ENCODE results near the gene NAP1L4.

NAP1L4 gene

DNA sequence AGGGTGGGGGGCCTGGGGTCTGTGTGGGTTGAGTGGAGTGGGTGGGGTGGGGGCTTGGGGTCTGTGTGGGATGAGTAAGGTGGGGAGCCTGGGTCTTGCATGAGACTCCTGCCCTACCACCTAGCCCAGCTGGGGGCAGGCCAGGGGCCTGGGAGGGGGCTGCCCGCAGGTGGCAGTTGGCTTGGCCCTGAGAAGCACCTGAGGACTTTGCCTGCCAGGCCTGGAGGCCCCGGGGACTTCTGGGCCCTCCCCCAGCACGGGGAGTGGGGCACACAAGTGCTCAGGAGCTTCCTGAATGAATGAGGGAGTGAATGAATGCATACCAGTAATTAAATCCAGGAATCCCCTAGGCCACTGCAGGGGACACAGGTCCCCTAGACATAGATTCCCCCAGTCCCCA is 69.5 kb downstream of the NAP1L4 start:
- no peak for DNase-seq (ENCODE audit: low read depth in 2 of 2)

DNA sequence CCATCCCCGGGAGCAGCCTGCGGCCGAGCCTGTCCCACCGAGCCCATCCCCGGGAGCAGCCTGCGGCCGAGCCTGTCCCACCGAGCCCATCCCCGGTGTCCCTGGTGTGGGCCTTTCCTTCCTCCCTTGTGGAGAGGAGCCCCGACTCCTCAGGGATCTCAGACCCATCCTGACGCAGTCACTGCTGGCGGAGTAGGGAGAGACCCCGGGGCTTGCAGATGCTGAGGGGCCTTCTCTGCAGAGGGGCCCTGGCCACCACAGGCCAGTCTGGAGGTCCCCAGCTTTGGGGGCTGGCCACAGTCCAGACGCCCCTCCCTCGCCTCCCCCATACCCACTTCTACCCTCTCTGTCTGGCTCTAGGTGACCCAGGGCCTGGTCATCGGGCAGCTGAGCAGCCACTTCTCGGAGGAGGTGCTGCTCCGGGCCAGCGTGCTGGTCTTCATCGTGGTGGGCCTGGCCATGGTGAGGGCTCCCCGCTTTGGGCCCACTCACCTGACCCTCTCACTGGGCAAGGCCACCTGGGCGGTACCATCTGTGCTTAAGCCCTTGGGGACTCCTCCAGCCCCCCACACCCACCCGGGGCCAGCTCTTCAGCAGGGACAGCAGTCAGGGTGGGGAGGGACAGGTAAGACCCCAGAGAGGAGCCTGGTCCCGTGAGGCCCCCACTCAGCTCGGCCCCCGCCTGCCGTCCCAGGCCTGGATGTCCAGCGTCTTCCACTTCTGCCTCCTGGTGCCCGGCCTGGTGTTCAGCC is 70.2 kb downstream of the NAP1L4 start:
- no peak for DNase-seq (ENCODE audit: low read depth in 2 of 2)

GRCh38 chr11:2921261-2921660 is 70.9 kb downstream of the NAP1L4 start:
- no peak for DNase-seq (ENCODE audit: low read depth in 2 of 2)

GRCh38 chr11:2920343-2920742 is 71.8 kb downstream of the NAP1L4 start:
- DNase-seq (ENCODE audit: low read depth in 2 of 2), result no peak

DNA sequence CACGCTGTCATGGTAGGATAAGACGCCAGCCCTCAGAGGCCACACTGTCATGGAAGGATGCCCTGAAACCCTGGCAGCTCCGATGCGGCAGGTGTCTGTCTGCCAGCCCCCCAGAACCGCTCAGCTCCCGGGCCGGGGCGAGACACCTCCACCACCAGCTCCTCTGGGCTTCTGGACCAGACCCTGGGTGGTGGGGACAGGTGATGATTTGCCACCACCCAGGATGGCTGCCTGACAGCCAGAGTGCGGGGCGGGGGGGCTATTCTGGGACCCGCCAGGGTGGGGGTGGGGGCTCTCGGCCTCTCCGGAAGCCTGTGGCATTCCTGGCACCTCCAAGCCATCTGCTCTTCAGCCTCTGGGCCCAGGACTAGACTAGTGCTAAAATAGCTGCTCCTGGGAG is 72.3 kb downstream of the NAP1L4 start:
- no peak for DNase-seq (ENCODE audit: low read depth in 2 of 2)

- DNase-seq (ENCODE audit: low read depth in 2 of 2), result no peak
Measured at GRCh38 chr11:2919188-2919587, 72.9 kb downstream of the NAP1L4 start.

DNA sequence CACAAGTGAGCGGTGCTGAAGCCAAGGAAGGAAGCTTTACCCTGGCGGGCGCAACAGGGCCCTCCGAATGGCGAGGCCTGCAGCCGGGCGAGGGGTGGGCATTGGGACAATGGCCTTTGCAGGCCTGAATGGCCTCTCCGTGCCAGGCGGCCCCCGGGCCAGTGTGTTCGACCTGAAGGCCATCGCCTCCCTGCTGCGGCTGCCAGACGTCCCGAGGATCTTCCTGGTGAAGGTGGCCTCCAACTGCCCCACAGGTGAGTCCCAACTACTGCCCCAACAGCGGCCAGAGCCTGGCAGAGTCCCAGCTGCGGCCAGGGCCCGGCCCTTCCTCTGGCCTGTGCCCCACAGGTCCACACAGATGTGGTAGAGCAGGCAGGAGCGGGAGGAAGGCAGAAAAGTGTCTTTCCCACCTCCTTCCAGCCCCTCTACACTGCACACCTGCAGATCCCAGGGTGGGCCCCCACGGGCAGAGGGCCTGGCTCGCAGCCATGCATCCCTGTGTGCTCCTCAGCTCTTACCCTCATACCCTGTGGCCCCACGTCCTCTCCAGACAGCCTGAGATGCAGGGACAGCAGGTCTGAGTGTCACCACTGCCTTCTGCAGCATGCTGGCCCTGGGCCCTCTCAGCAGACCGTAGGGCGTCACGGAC is 74.2 kb downstream of the NAP1L4 start:
- DNase-seq (ENCODE audit: low read depth in 2 of 2), result no peak

DNA sequence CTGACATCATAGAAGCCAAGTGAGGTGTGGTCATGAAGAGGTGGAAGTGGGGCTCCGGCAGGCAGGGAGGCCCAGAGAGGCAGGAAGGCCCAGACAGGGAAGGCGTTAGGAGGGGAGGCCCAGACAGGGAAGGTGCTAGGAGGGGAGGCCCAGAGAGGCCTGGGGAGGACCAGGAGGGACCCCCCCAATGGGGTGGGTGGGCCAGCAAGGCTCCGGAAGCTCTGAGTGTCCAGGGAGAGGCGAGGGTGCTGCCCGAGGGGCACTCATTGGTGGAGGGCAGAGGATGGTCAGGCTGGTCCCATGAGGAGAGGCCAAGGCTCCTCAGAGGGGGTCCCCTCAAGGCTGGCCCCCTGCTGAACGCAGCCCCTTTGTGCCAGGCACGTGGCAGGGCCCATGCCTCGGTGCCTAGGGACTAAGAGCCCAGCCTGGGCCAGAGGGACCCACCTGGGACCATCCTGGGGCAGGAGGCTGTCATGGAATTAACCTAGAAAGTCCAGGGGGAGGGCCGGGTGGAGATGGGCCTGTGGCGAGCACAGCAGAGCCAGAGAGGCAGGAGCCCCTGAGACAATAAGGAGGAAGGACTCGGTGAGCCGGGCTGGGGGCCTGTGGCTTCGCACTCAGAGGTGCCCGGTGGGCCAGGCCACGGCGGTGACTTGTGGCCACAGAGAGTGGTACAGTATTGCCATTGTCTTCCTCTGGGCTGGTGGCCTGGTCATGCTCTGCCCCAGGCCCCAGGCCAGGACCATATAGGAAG is 75.1 kb downstream of the NAP1L4 start:
- DNase-seq (ENCODE audit: low read depth in 2 of 2), result no peak

GRCh38 chr11:2916114-2916891 is 75.8 kb downstream of the NAP1L4 start:
- DNase-seq (ENCODE audit: low read depth in 2 of 2), result no peak

- no peak for DNase-seq (ENCODE audit: low read depth in 2 of 2)
Measured at GRCh38 chr11:2915473-2915872, 76.7 kb downstream of the NAP1L4 start.

GRCh38 chr11:2914455-2915195 is 77.5 kb downstream of the NAP1L4 start:
- DNase-seq (ENCODE audit: low read depth in 2 of 2), result no peak

- DNase-seq (ENCODE audit: low read depth in 2 of 2), result no peak
Measured at GRCh38 chr11:2913776-2914175, 78.4 kb downstream of the NAP1L4 start.

- DNase-seq (ENCODE audit: low read depth in 2 of 2), result no peak
Measured at GRCh38 chr11:2913019-2913431, 79.1 kb downstream of the NAP1L4 start.

DNA sequence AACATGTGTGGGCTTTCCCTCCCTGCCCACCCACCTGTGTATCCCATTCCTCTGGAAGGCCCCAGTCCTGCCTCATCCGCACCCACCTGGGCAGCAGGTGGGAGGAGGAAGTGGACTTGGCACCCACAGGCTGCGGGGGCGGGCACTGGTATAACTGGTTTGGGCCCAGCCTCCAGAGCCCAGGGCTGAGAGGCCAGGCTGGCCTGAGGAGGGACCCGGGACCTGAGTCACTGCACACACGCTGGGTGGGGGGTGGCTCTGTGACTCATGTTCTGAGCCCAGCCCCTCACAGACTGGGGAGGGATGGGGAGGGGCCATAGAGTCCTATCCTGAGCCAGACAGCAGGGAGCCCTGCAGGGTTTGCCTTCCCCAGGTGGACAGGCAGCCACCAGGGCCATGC is 79.6 kb downstream of the NAP1L4 start:
- DNase-seq (ENCODE audit: low read depth in 2 of 2), result no peak

GRCh38 chr11:2911785-2912391 is 80.2 kb downstream of the NAP1L4 start:
- DNase-seq (ENCODE audit: low read depth in 2 of 2), result no peak

DNA sequence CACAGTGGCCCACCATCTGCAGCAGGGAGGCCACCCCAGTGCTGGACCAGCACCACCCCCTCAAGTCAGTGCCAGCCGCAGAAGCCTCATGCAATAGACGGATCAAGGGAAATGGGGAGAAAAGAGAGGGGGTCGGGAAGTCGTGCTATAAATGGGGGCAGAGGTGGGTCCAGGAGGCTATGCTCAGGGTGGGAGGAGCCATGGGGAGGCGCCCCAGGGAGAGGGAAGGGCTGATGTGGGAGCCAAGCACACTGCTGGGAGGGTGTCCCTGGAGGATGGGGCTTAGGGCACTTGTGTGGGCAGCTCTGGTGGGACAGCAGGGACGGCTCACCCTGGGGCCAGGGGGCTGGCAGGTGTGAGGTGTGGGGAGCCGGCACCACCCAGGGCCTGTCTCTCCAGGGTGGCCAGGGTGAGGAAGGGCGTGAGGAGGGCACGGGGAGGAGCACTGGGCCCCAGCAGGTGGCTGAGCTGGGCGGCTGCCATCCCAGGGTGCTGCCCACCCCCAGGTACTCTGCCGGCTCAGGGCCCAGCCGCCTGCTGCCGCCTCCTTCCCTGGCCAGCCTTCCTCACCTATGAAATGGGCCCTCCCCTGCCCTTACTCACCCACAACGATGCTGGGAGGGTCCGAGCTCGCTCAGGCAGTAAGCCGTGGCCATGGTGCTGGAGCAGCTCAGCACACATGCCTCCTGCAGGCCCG is 80.9 kb downstream of the NAP1L4 start:
- DNase-seq (ENCODE audit: low read depth in 2 of 2), result no peak

- DNase-seq (ENCODE audit: low read depth in 2 of 2), result no peak
Measured at GRCh38 chr11:2910401-2910955, 81.7 kb downstream of the NAP1L4 start.

DNA sequence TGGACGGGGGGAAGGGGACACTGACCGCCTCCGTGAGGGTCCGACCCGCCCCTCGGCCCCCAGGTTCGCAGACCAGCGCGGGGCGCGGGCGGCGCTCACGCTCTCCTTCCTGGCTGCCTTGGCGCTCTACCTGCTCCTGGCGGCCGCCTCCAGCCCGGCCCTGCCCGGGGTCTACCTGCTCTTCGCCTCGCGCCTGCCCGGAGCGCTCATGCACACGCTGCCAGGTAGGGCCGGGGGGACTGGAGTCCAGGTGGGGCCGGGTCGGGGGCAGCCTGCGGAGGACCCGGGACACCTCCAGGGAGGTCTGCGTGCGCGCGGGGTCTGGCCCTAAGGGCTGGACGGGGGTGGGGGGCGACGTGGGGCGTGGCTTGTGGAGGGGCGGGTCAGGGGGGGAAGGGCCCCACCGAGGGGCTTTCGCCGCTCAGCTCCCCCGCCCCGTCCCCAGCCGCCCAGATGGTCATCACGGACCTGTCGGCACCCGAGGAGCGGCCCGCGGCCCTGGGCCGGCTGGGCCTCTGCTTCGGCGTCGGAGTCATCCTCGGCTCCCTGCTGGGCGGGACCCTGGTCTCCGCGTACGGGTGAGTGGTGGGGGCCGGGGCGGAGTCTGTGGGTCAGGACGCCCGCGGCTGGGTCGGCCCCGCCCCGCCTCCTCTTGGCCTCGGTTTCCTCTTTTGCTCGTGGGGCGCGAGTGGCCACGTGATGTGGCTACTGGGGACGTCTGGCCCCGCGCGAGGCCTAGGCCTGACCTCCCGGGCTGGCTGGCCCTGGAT is 82.8 kb downstream of the NAP1L4 start:
- no peak for DNase-seq (ENCODE audit: low read depth in 2 of 2)

DNA sequence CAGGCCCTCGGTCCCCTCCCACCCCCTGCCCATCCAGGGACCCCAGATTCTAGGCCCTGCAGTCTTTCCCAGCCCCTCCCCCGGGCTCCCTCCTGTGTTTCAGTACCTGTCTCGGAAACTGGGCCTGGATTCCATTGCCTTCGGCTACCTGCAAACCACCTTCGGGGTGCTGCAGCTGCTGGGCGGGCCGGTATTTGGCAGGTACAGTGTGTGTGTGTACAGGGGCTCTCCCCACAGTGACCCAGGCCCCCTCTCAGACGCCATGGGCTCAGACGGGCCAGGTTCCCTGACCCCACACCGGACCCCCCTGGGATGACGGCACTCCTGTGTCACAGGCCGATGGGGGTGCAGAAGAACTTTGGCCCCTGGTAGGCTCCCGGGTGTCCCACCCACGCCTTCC is 84.0 kb downstream of the NAP1L4 start:
- DNase-seq (ENCODE audit: low read depth in 2 of 2), result no peak

Data from stimulated activated CD8-positive, alpha-beta memory T cell treated with anti-CD3 and anti-CD28 coated beads, Interleukin-2, amount 100 ng/mL, for 1 hour (primary cell).